ENCODE data around the gene MCTP1.

Gene MCTP1

DNA sequence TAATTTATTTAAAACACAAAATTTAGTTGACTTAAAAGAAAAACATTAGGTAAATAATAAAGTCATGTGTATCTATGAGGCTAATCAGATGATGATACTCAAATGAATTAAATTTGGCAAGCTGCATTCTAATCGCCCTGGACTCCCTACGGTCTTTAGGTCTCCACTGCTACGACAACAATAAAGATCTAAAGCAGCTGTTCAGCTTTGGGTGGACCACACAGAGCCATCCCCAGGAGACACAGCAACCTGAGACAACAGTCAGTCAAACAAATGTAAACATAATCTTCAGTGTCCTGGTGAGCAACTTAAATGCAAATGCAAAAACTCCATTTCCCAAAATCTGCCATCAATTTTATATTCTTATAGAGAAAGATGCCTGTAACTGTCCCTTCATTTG is 65.5 kb downstream of the MCTP1 start (continued):
- TF ChIP-seq RARB (CRISPR knock-in tag; IDR thresholded peaks at IDR 0.05), result no peak

DNA sequence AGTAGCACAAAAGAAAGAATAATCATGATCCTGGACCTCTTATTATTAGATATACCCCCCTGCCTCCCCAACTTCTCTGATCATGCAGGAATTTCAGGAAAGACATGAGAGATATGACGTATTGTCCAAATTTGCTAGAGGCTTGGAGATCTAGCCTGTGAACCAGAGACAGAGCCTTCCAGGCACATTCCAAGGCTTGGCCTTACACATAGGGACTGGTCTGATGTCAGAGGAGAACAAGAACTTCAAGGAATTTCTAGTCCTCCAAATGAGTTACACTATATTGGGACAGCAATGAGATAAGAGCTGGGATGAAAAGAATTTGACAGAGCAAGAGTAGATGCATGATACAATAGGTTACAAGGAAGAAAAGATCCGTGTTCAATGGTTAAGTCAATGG is 67.0 kb downstream of the MCTP1 start:
- TF ChIP-seq ARNTL (CRISPR knock-in tag; IDR thresholded peaks at IDR 0.05; ENCODE audit: borderline replicate concordance, low read depth) (no peak), ZNF8 (CRISPR knock-in tag; IDR thresholded peaks at IDR 0.05) (no peak), CSDC2 (CRISPR knock-in tag; IDR thresholded peaks at IDR 0.05) (no peak), SNAI2 (CRISPR knock-in tag; IDR thresholded peaks at IDR 0.05) (no peak), ESRRG (CRISPR knock-in tag; IDR thresholded peaks at IDR 0.05) (no peak), ZFP30 (CRISPR knock-in tag; IDR thresholded peaks at IDR 0.05) (no peak)
- TF ChIP-seq, protein P1, sequence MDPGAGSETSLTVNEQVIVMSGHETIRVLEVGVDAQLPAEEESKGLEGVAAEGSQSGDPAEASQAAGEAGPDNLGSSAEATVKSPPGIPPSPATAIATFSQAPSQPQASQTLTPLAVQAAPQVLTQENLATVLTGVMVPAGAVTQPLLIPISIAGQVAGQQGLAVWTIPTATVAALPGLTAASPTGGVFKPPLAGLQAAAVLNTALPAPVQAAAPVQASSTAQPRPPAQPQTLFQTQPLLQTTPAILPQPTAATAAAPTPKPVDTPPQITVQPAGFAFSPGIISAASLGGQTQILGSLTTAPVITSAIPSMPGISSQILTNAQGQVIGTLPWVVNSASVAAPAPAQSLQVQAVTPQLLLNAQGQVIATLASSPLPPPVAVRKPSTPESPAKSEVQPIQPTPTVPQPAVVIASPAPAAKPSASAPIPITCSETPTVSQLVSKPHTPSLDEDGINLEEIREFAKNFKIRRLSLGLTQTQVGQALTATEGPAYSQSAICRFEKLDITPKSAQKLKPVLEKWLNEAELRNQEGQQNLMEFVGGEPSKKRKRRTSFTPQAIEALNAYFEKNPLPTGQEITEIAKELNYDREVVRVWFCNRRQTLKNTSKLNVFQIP (CRISPR knock-in tag; IDR thresholded peaks at IDR 0.05; ENCODE audit: borderline replicate concordance, low read depth), result no peak
- TF ChIP-seq, protein P2, sequence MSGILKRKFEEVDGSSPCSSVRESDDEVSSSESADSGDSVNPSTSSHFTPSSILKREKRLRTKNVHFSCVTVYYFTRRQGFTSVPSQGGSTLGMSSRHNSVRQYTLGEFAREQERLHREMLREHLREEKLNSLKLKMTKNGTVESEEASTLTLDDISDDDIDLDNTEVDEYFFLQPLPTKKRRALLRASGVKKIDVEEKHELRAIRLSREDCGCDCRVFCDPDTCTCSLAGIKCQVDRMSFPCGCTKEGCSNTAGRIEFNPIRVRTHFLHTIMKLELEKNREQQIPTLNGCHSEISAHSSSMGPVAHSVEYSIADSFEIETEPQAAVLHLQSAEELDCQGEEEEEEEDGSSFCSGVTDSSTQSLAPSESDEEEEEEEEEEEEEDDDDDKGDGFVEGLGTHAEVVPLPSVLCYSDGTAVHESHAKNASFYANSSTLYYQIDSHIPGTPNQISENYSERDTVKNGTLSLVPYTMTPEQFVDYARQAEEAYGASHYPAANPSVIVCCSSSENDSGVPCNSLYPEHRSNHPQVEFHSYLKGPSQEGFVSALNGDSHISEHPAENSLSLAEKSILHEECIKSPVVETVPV (CRISPR knock-in tag; IDR thresholded peaks at IDR 0.05), result no peak
- TF ChIP-seq, protein P3, sequence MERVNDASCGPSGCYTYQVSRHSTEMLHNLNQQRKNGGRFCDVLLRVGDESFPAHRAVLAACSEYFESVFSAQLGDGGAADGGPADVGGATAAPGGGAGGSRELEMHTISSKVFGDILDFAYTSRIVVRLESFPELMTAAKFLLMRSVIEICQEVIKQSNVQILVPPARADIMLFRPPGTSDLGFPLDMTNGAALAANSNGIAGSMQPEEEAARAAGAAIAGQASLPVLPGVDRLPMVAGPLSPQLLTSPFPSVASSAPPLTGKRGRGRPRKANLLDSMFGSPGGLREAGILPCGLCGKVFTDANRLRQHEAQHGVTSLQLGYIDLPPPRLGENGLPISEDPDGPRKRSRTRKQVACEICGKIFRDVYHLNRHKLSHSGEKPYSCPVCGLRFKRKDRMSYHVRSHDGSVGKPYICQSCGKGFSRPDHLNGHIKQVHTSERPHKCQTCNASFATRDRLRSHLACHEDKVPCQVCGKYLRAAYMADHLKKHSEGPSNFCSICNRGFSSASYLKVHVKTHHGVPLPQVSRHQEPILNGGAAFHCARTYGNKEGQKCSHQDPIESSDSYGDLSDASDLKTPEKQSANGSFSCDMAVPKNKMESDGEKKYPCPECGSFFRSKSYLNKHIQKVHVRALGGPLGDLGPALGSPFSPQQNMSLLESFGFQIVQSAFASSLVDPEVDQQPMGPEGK (CRISPR knock-in tag; IDR thresholded peaks at IDR 0.05; ENCODE audit: borderline replicate concordance), result no peak
- ATAC-seq, result no peak

DNA sequence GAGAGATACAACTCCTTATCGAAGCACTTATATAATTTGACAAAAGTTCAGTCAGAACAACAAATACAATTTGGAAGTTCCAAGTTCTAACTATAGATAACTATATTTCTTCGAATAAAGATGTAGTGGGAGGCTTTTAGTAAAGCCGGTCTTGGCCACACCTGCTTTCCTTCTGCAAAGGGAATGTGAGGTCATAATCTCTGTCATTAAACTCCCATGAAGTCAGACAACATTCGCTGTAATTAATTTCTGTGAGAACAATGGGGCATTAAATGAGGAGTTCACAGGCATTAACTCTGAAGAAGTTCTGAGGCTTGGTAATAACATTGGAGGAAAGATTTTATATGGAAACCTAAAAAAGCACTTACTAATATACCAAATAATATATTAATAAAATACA is 67.5 kb downstream of the MCTP1 start:
- TF ChIP-seq, protein P4, sequence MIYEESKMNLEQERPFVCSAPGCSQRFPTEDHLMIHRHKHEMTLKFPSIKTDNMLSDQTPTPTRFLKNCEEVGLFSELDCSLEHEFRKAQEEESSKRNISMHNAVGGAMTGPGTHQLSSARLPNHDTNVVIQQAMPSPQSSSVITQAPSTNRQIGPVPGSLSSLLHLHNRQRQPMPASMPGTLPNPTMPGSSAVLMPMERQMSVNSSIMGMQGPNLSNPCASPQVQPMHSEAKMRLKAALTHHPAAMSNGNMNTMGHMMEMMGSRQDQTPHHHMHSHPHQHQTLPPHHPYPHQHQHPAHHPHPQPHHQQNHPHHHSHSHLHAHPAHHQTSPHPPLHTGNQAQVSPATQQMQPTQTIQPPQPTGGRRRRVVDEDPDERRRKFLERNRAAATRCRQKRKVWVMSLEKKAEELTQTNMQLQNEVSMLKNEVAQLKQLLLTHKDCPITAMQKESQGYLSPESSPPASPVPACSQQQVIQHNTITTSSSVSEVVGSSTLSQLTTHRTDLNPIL (CRISPR knock-in tag; IDR thresholded peaks at IDR 0.05; ENCODE audit: low read depth), result no peak
- no peak for TF ChIP-seq ISL1 (CRISPR knock-in tag; IDR thresholded peaks at IDR 0.05)
- TF ChIP-seq ZFP3 (CRISPR knock-in tag; IDR thresholded peaks at IDR 0.05), result no peak
- TF ChIP-seq, protein P2 (CRISPR knock-in tag; IDR thresholded peaks at IDR 0.05), result no peak
- no peak for TF ChIP-seq ZFP30 (CRISPR knock-in tag; IDR thresholded peaks at IDR 0.05)
- TF ChIP-seq TOX (CRISPR knock-in tag; IDR thresholded peaks at IDR 0.05; ENCODE audit: borderline replicate concordance), result no peak
- no peak for TF ChIP-seq SNAI2 (CRISPR knock-in tag; IDR thresholded peaks at IDR 0.05)
- no peak for TF ChIP-seq TCF4 (CRISPR knock-in tag; IDR thresholded peaks at IDR 0.05; ENCODE audit: borderline replicate concordance)
- no peak for TF ChIP-seq RARB (CRISPR knock-in tag; IDR thresholded peaks at IDR 0.05)
- no peak for TF ChIP-seq ZNF8 (CRISPR knock-in tag; IDR thresholded peaks at IDR 0.05)
- TF ChIP-seq PPARA (CRISPR knock-in tag; IDR thresholded peaks at IDR 0.05; ENCODE audit: borderline replicate concordance), result no peak
- TF ChIP-seq ESRRG (CRISPR knock-in tag; IDR thresholded peaks at IDR 0.05), result no peak
- TF ChIP-seq GLIS3 (CRISPR knock-in tag; IDR thresholded peaks at IDR 0.05), result no peak
- no peak for TF ChIP-seq ZNF70 (CRISPR knock-in tag; IDR thresholded peaks at IDR 0.05)
- TF ChIP-seq, protein P3 (CRISPR knock-in tag; IDR thresholded peaks at IDR 0.05; ENCODE audit: borderline replicate concordance), result no peak
- no peak for TF ChIP-seq ZC3H10 (CRISPR knock-in tag; IDR thresholded peaks at IDR 0.05)
- TF ChIP-seq OSR1 (CRISPR knock-in tag; IDR thresholded peaks at IDR 0.05), result no peak
- TF ChIP-seq ARNTL (CRISPR knock-in tag; IDR thresholded peaks at IDR 0.05; ENCODE audit: borderline replicate concordance, low read depth), result no peak
- no peak for TF ChIP-seq CSDC2 (CRISPR knock-in tag; IDR thresholded peaks at IDR 0.05)
- TF ChIP-seq, protein P1 (CRISPR knock-in tag; IDR thresholded peaks at IDR 0.05; ENCODE audit: borderline replicate concordance, low read depth), result no peak
- ATAC-seq, result no peak

All from SK-N-SH treated with all-trans-retinoic acid at 6 μM for 48 hours (cell line).